SK-N-SH (cell line): ENCODE results near the gene SIGLEC8. TPM values are rescaled to one million over a fixed set of nuclear protein-coding genes. Genes with fewer than 3 reads are reported as not detected.
"Not testable (repeated sequence)": the region's sequence is repeated elsewhere in the genome, so short reads cannot be mapped to it uniquely, and the experiment has no call there.

ENCODE experiments used
- CTCF ChIA-PET: fragments of 300-600, 350-600 bp; formaldehyde crosslinking; extraction: SDS; loops from one replicate; lab custom pipeline; 2021; lab: Yijun Ruan, JAX
- POLR2A ChIA-PET: fragments of 350-600 bp; sonication (Branson Sonifier 250); formaldehyde crosslinking; extraction: SDS; loops from one replicate; lab custom pipeline; 2020; ENCODE audit warnings: antibody characterized with exemption, inconsistent platforms; lab: Yijun Ruan, JAX
- DNase-seq: peaks from one replicate; pipeline ENCODE4 v3.0.0; 2012
- H2AFZ ChIP-seq: fragments of 200-600 bp; sonication (generic); 2 replicates; pipeline ENCODE4 v1.8.1; 2016; ENCODE audit warnings: antibody characterized with exemption, mild to moderate bottlenecking, low read depth
- H3F3A ChIP-seq: fragments of 200-600 bp; sonication (generic); replicated peaks from 2 replicates; pipeline ENCODE3; 2016; ENCODE audit warnings: antibody characterized with exemption, mild to moderate bottlenecking; ENCODE audit not compliant: insufficient read depth
- H3K27ac ChIP-seq, 2 experiments: fragments of 200-500 bp in 1 of 2; fragments of 200-600 bp in 1 of 2; sonication (Bioruptor generic) in 1 of 2; sonication (generic), shearing (Covaris generic) in 1 of 2; 2 replicates each; pipeline versions ENCODE4 v1.5.1 to v1.6.1; 2014 to 2016; ENCODE audit warnings: low read depth in 2 of 2, inconsistent platforms in 1 of 2, low read length in 1 of 2, mild to moderate bottlenecking in 1 of 2, mixed read lengths in 1 of 2
- H3K27me3 ChIP-seq: fragments of 200-600 bp; sonication (generic), shearing (Covaris generic); 2 replicates; pipeline ENCODE4 v1.6.1; 2016; ENCODE audit warnings: mixed run types; ENCODE audit not compliant: insufficient read depth
- H3K36me3 ChIP-seq, 2 experiments: fragments of 200-500 bp in 1 of 2; fragments of 200-600 bp in 1 of 2; sonication (Bioruptor generic) in 1 of 2; sonication (generic) in 1 of 2; replicated peaks in 1 of 2; 2 replicates each; pipeline versions ENCODE3 to v1.5.1; 2014 to 2016; ENCODE audit warnings: low read length in 1 of 2, mild to moderate bottlenecking in 1 of 2; ENCODE audit not compliant: insufficient read depth in 2 of 2, control insufficient read depth in 1 of 2
- H3K4me1 ChIP-seq, 2 experiments: fragments of 200-500 bp in 1 of 2; fragments of 200-600 bp in 1 of 2; sonication (Bioruptor generic) in 1 of 2; sonication (generic), shearing (Covaris generic) in 1 of 2; 2 replicates each; pipeline versions ENCODE4 v1.5.1 to v1.6.1; 2014 to 2016; ENCODE audit warnings: low read depth in 1 of 2, low read length in 1 of 2, mixed run types in 1 of 2; ENCODE audit not compliant: insufficient read depth in 2 of 2, control insufficient read depth in 1 of 2
- H3K4me2 ChIP-seq: fragments of 200-600 bp; sonication (generic), shearing (Covaris generic); 2 replicates; pipeline ENCODE4 v1.6.1; 2017; ENCODE audit warnings: mixed run types
- H3K4me3 ChIP-seq, 2 experiments: fragments of 200-500 bp in 1 of 2; fragments of 200-600 bp in 1 of 2; sonication (Bioruptor generic) in 1 of 2; sonication (generic), shearing (Covaris generic) in 1 of 2; 2 replicates each; pipeline versions ENCODE4 v1.5.1 to v1.8.1; 2014 to 2016; ENCODE audit warnings: low read depth in 2 of 2, inconsistent platforms in 1 of 2, low read length in 1 of 2, mild to moderate bottlenecking in 1 of 2, mixed read lengths in 1 of 2, moderate library complexity in 1 of 2
- H3K79me2 ChIP-seq: fragments of 200-600 bp; sonication (generic); 2 replicates; pipeline ENCODE4 v1.8.1; 2017; ENCODE audit warnings: mild to moderate bottlenecking; ENCODE audit not compliant: insufficient read depth
- H3K9ac ChIP-seq: fragments of 200-600 bp; sonication (generic); 2 replicates; pipeline ENCODE4 v1.6.1; 2017; ENCODE audit warnings: mixed run types
- H3K9me2 ChIP-seq: fragments of 200-600 bp; sonication (generic); 2 replicates; pipeline ENCODE4 v1.6.1; 2017; ENCODE audit warnings: mixed run types
- H3K9me3 ChIP-seq: fragments of 200-600 bp; sonication (generic); 2 replicates; pipeline ENCODE4 v1.6.1; 2017; ENCODE audit warnings: mixed run types, mild to moderate bottlenecking, moderate library complexity
- H4K20me1 ChIP-seq: fragments of 200-600 bp; sonication (generic); 2 replicates; pipeline ENCODE4 v1.6.1; 2017; ENCODE audit warnings: mild to moderate bottlenecking, mixed run types; ENCODE audit not compliant: insufficient read depth
- EZH2phosphoT487 ChIP-seq: fragments of 200-600 bp; sonication (generic); IDR thresholded peaks from 2 replicates; pipeline ENCODE4 v1.6.1; 2017; ENCODE audit warnings: low read depth, mixed run types, mild to moderate bottlenecking, antibody characterized with exemption, moderate library complexity, borderline replicate concordance
- JUND ChIP-seq: IDR thresholded peaks from 2 replicates; pipeline ENCODE4 v1.4.0; 2012
- MXI1 ChIP-seq: IDR thresholded peaks from 2 replicates; pipeline ENCODE4 v1.6.1; 2012; ENCODE audit warnings: mild to moderate bottlenecking, low read depth, low read length, improper control_type of control experiment
- NFIC ChIP-seq: IDR thresholded peaks from 2 replicates; pipeline ENCODE4 v1.4.0; 2012; ENCODE audit warnings: borderline replicate concordance
- PBX3 ChIP-seq: IDR thresholded peaks from 2 replicates; pipeline ENCODE4; 2012
- SMC3 ChIP-seq: IDR thresholded peaks from 2 replicates; pipeline ENCODE4 v1.6.1; 2012; ENCODE audit warnings: low read depth, low read length, improper control_type of control experiment
- TAF1 ChIP-seq: IDR thresholded peaks from 2 replicates; pipeline ENCODE4 v1.6.1; 2012; ENCODE audit warnings: low read depth, mild to moderate bottlenecking, low read length, moderate library complexity, borderline replicate concordance
- whole genome bisulfite sequencing: methylation state at CpG from one replicate; pipeline ENCODE4 v1.1.6; 2017; ENCODE audit warnings: low lambda C conversion rate; 5-methylcytosine and 5-hydroxymethylcytosine counted together
- polyA plus RNA-seq, 3 experiments: library from polyadenylated mRNA; depleted of rRNA; stranded (reverse); fragments of >200 nt; gene quantifications; 2 replicates each; pipeline ENCODE4 v1.2.3, GENCODE V29; 2012
- TF ChIP-seq, protein P1 (sequence below): fragments of 150-350 bp; IDR thresholded peaks from 2 replicates; pipeline ENCODE4 v1.6.1; 2017; ENCODE audit warnings: antibody characterized with exemption, low read length, low read depth, borderline replicate concordance

SIGLEC8 gene
- polyA plus RNA-seq, 1 of the 3 experiments (the other 2 are of a cell fraction) = not detected

- 9% methylated on average over 3 of the region's 3 CpGs for whole genome bisulfite sequencing
- H3K36me3 ChIP-seq = no peaks in the 10 kb centered on the region
- no peaks in the 10 kb centered on the region for H3K9me2 ChIP-seq
- no peaks in the 10 kb centered on the region; a peak in 1 of 4 replicates for H3K4me1 ChIP-seq
- no peaks in the 10 kb centered on the region for H4K20me1 ChIP-seq
- peaks cover 16% of the 10 kb centered on the region; the same call in 1 of the 2 replicates for H3K27me3 ChIP-seq
- TF ChIP-seq NFIC = no peak
- no peak for DNase-seq
- ChIA-PET CTCF (interaction anchor here (0.6 to 2.2 kb wide), 4 partner anchors 19 to 721 kb away, joined by 3 to 9 read pairs (median 4); no protein-coding TSS in a partner anchor), POLR2A (no interaction called here)
- no peaks in the 10 kb centered on the region for H3F3A ChIP-seq
- H3K9me3 ChIP-seq = no peaks in the 10 kb centered on the region
- H3K9ac ChIP-seq = no peak overlapping the region
- no peak overlapping the region for H2AFZ ChIP-seq
- no peak overlapping the region for H3K4me3 ChIP-seq
- no peaks in the 10 kb centered on the region for H3K79me2 ChIP-seq
- H3K27ac ChIP-seq = no peak overlapping the region
- no peak overlapping the region for H3K4me2 ChIP-seq
Measured at GRCh38 chr19:51417810-51418157, 40.5 kb downstream of the SIGLEC8 start.

DNA sequence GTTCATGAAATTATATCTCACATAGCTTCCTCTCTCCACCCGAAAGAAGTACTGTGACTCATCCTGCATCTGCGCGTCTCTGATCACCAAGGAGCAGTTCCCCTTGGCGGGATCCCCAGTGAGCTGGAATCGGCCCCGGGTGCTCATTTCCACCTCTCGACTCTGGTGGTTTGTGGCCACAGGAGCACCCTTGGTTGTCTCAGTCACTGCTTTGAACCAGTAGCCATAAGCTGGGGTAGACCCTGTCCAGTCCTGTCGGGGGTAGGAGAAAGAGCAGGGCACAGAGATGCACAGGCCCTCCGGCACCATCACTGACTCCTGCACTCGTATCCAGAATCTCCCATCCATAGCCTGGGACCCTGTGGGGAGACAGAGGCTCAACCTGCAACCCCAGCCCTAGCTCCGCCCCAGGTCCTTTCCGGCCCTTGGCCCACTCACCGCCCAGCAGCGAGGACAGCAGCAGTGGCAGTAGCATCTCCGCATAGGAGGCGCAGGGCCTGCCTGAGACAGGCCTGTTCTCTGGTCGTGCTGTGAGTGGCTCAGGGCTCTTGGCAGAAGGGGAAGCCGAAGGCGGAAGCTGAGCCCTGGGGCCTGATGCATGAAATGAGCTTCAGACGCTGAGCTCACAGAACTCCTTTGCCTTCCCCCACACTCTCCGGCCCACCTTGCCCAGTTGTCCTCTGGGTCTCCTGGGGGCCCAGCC, 41.0 kb downstream of the SIGLEC8 start, which contains the start of gene SIGLEC10:
TSS of gene SIGLEC10 (minus strand) at position 536 of the 703 bp plus-strand sequence. CDS start at position 475, 61 bp downstream.
- CTCF ChIA-PET = interaction anchor here (0.6 to 2.2 kb wide), 5 partner anchors 19 to 722 kb away, joined by 3 to 9 read pairs (median 3); no protein-coding TSS in a partner anchor
- no peaks in the 10 kb centered on the region for H3K9me3 ChIP-seq
- DNase-seq = no peak
- H3K27ac ChIP-seq = no peak within 1 kb of the TSS
- no peaks in the 10 kb centered on the region for H3K36me3 ChIP-seq
- H3K27me3 ChIP-seq = peaks cover 16% of the 10 kb centered on the region; the same call in 1 of the 2 replicates
- no peaks in the 10 kb centered on the region for H3K79me2 ChIP-seq
- no peak within 1 kb of the TSS for H3K4me3 ChIP-seq
- POLR2A ChIA-PET = no interaction called here
- no peak within 1 kb of the TSS for H3K4me2 ChIP-seq
- no peaks in the 10 kb centered on the region; a peak in 1 of 4 replicates for H3K4me1 ChIP-seq
- H3K9me2 ChIP-seq = no peaks in the 10 kb centered on the region
- H4K20me1 ChIP-seq = no peaks in the 10 kb centered on the region
- H2AFZ ChIP-seq = no peak within 1 kb of the TSS
- no peak within 1 kb of the TSS for H3K9ac ChIP-seq
- TF ChIP-seq MXI1 (no peak), PBX3 (no peak), NFIC (no peak), JUND (no peak), TAF1 (no peak), EZH2phosphoT487 (no peak), SMC3 (no peak)
- TF ChIP-seq, protein P1, sequence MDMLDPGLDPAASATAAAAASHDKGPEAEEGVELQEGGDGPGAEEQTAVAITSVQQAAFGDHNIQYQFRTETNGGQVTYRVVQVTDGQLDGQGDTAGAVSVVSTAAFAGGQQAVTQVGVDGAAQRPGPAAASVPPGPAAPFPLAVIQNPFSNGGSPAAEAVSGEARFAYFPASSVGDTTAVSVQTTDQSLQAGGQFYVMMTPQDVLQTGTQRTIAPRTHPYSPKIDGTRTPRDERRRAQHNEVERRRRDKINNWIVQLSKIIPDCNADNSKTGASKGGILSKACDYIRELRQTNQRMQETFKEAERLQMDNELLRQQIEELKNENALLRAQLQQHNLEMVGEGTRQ = no peak
- TF ChIP-seq, all 33 proteins: peak for 0
- H3F3A ChIP-seq = no peaks in the 10 kb centered on the region
- WGBS = 27% methylated on average over 16 of the region's 21 CpGs

DNA sequence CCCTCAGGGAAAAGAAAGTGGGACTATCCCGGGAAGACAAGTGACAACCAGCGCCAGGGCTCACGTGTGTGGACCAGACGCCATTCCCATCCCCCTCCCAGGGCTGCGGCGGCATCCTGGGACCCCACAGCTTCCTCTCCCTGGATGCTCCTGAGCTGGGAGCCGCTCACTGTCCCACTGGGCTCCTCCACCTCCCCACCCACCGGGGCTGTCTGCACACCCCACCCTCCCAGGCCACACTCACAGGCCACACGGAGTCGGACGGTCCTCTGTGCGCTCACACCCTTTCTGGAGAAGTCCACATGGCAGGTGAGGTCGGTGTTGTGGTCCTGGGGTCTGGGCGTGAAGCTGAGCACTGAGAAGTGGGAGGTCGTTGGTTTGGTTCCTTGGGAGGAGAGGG, 41.8 kb downstream of the SIGLEC8 start:
- POLR2A ChIA-PET, H3K36me3 ChIP-seq, H3K27ac ChIP-seq, H3K9me2 ChIP-seq, H2AFZ ChIP-seq, H3F3A ChIP-seq, H3K4me3 ChIP-seq, H3K79me2 ChIP-seq, H3K9me3 ChIP-seq, H4K20me1 ChIP-seq, H3K4me2 ChIP-seq, DNase-seq, H3K4me1 ChIP-seq, H3K9ac ChIP-seq: not testable (repeated sequence)
- H3K27me3 ChIP-seq = peaks cover 16% of the 10 kb centered on the region; the same call in 1 of the 2 replicates
- CTCF ChIA-PET = interaction anchor here (0.9 to 1.9 kb wide), 3 partner anchors 23 to 99 kb away, joined by 3 to 4 read pairs (median 3); no protein-coding TSS in a partner anchor
- 27% methylated on average over 6 of the region's 15 CpGs for WGBS
